NCI-H128 (cell line): ENCODE results near the gene ANKRD40.

ENCODE experiments used
- DNase-seq: peaks from one replicate; lab custom pipeline; 2025; ENCODE audit not compliant: unreplicated experiment; lab: John Stamatoyannopoulos, UW

Gene ANKRD40

GRCh38 chr17:50672071-50672470, 35.6 kb downstream of the ANKRD40 start:
- DNase-seq, result no peak

DNA sequence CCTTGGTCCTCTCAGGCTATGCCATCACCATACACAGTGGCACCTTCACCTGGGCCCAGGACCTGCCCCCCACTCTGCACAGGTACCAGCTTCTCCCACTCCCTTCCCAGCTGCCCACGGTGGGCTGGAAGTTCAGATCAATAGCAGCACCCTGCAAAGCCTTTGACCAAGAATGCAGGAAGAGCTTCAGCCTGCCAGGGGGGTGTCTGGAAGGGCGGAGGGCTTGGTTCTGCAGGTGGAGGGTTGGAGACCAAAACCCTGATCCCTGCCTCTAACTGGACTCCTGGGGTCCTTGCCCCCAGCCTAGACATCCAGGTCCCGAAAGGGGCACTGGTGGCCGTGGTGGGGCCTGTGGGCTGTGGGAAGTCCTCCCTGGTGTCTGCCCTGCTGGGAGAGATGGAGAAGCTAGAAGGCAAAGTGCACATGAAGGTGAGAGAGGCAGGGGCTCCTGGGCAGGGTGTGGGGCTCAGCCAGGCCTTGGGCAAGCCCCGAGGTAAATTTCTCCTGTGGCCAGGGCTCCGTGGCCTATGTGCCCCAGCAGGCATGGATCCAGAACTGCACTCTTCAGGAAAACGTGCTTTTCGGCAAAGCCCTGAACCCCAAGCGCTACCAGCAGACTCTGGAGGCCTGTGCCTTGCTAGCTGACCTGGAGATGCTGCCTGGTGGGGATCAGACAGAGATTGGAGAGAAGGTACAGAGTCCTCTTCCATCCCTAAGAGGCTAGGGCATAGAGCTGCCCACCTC, 38.7 kb downstream of the ANKRD40 start:
- no peak for DNase-seq

DNA sequence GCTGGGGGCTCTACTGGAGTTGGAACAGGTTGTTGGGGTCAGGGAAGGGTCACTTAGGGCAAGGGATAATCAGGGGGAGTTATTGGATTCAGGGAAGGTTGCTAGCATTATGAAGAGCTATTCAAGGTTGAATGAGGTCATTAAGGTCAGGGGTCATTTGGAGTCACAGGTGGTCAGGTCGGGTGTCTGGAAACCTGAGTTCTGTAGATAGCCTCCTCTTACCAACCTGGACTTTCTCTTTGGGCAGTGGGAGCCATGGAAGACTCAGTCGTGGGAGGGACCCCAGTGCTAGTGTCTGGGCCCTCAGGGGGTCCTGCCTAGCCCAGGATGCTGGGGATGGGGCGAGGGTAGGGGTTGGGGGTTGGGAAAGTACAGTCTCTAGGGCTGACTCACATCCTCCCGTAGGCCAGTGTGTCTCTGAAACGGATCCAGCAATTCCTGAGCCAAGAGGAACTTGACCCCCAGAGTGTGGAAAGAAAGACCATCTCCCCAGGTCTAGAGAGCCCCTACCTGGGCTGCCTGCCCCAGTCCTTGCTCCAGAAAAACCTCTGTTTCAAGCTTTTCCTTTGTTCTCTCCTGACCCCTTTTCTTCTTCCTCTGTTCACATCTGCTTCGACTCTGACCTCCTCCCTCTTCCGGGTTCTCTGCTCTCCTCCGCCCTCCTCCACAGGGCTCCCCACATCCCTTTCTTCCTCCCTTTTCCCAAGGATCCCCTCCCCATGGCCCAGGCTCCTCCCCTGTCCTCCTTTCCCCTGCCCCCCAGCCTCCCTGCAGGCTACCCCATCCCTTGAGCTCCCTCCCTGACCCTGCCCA, 39.5 kb downstream of the ANKRD40 start:
- no peak for DNase-seq

DNA sequence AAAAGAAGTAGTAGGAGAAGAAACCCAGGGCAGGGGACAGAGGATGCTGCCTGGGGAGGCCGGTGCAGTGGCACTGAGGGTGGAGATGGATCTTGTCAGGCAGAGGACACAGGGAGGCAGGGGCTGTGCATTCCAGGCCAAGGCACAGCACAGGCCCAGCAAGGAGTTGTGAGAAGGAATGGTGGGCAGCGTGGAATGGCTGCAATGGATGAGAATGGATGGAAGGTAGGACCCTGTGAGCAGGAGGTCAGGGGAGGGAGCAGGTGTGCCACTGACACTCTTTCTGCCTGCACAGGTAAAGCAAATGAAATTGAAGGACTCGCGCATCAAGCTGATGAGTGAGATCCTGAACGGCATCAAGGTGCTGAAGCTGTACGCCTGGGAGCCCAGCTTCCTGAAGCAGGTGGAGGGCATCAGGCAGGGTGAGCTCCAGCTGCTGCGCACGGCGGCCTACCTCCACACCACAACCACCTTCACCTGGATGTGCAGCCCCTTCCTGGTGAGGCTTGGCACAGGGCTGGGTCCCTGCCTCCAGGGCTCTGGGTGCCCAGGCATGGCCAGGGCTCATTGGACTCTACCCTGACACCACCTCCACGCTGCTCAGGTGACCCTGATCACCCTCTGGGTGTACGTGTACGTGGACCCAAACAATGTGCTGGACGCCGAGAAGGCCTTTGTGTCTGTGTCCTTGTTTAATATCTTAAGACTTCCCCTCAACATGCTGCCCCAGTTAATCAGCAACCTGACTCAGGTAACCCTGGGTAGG, 40.3 kb downstream of the ANKRD40 start:
- no peak for DNase-seq

DNA sequence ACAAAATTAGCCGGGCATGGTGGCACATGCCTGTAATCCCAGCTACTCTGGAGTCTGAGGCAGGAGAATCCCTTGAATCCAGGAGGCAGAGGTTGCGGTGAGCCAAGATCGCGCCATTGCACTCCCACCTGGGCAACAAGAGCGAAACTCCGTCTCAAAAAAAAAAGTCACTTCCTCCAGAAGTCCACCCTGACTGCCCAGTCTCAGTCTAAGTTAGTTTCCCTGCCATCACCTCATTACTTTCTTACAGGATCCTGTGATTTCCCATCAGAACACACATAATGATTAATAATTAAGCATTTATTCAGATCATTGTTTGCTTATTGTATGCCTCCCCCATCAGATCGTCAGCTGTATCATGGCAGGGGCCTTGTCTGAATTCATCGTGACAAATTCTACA, 41.4 kb downstream of the ANKRD40 start:
- DNase-seq, result no peak

- DNase-seq, result no peak
These were observed 41.9 kb downstream of the ANKRD40 start for GRCh38 chr17:50665838-50666237.

DNA sequence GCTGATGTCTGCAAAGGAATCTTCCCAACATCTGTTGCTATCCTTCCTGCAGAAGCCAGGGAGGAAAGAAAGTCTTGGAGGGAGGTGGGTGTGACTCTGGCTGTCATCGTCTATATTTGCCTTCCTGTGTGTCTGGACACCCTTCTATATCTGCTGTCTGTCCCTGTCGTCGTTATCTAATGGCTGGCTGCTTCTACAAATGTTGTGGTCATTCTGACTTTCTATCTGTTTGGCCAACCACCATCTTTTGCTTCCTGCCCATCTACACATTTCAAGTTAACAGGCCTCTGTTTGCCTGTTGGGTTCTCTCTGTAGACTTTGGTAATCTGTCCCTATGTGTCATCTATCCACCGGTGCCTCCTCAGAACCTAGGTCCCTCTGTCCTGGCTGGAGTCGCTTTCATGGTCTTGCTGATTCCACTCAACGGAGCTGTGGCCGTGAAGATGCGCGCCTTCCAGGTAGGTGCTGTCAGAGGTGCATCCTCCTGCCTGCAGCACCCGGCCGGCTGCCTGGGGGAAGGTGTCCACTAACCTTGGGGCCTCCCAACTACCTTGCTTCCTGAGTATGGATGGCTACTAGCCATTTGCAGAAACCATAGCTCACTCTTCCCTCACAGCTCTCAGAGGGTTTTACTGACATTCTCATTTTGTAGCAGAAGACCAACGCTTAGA, 42.8 kb downstream of the ANKRD40 start:
- no peak for DNase-seq

DNA sequence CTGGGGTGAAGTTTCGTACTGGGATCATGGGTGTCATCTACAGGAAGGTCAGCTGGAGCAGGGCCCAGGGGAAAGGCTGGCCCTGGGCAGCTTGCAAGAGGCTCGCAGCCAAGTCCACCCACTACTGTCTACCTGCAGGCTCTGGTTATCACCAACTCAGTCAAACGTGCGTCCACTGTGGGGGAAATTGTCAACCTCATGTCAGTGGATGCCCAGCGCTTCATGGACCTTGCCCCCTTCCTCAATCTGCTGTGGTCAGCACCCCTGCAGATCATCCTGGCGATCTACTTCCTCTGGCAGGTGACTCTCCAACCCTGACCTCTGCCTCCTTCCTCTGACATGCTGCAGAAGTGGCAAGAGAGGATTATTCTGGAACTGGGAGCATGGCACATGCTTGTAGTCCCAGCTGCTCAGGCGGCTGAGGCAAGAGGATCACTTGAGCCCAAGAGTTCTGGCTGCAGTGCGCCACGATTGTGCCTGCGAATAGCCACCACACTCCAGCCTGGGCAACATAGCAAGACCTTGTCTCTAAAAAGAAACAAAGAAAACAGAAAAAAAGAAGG, 43.8 kb downstream of the ANKRD40 start:
- DNase-seq, result no peak

DNA sequence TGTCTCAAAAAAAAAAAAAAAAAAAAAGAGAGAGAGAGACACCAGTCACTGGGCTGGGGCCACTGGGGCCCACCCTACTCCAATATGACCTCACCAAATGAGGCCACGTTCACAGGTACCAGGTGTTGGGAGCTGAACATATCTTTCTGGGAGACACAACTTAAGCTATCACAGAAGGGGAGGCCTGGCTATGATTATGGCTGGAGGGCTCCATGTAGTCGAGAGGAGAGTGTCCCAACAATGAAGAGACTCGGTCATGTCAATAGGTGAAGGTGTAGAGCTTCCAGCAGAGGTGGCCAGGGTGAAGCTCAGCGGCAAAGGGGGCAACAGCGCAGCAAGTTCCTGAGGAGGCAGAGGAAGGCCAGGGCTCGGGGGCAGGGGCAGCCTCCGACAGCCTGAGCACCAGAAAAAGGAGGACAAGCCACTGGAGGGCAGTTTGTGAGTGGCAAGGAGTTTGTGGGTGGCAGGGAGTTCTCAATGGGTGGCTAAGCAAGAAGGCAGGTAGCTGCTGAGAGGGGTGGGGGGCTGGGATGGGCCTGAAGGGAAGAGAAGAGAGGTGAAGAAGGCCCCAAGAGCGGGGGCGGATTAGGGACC, 45.0 kb downstream of the ANKRD40 start:
- DNase-seq, result no peak

- no peak for DNase-seq
These were observed 45.8 kb downstream of the ANKRD40 start for GRCh38 chr17:50661795-50662391.

- DNase-seq, result no peak
These were observed 46.4 kb downstream of the ANKRD40 start for GRCh38 chr17:50661348-50661747.

DNA sequence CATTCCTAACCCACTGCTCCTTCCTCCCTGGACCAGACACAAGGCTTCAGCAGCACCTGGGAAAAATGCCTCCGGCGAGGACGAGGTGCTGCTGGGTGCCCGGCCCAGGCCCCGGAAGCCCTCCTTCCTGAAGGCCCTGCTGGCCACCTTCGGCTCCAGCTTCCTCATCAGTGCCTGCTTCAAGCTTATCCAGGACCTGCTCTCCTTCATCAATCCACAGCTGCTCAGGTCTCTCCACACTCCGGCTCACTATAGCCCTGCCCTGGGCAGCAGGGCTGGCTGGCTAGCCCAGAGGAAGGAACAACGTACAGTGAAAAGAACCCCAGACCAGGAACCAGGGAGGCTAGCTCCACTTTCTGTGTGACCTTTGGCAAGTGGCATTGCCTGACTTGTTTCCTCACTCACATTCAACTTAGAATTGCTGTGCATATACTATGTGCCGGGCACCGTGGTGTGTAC, 46.8 kb downstream of the ANKRD40 start:
- no peak for DNase-seq

GRCh38 chr17:50660042-50660886, 47.5 kb downstream of the ANKRD40 start:
- DNase-seq, result no peak

- DNase-seq, result no peak
These were observed 48.5 kb downstream of the ANKRD40 start for GRCh38 chr17:50659179-50659578.

- DNase-seq, result no peak
These were observed 49.1 kb downstream of the ANKRD40 start for GRCh38 chr17:50658616-50659015.

GRCh38 chr17:50657627-50658026, 50.1 kb downstream of the ANKRD40 start:
- DNase-seq, result no peak

DNA sequence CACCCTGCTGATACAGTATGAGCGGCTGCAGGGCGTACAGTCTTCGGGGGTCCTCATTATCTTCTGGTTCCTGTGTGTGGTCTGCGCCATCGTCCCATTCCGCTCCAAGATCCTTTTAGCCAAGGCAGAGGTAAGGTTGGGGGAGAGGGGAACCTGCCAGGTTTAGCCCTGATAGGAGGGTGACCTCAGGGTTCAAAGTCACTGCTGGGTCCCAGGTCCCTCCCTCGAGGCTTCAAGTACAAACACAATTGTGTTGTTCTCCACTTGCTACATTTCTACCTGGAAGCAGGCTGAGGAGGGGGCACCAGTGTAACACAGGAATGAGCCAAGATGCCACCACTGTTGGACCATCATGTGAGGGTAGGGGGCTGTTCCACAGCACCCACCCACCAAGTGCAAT, 50.7 kb downstream of the ANKRD40 start:
- DNase-seq, result no peak

DNA sequence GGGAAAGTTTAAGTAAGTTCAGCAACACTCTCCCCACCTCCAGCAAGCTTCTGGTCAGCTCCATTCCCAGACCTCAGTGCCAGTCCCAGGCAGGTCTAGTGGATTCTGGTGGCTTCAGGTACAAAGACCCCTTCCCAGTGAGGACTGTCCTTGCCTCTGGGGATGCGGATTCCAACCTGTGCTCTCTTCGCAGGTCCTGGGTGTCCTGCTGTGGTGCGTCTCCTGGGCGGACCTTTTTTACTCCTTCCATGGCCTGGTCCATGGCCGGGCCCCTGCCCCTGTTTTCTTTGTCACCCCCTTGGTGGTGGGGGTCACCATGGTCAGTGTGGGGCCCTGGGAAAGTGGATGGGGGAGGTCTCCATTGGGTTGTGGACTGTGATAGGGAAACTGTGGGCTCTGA, 51.2 kb downstream of the ANKRD40 start:
- no peak for DNase-seq

DNA sequence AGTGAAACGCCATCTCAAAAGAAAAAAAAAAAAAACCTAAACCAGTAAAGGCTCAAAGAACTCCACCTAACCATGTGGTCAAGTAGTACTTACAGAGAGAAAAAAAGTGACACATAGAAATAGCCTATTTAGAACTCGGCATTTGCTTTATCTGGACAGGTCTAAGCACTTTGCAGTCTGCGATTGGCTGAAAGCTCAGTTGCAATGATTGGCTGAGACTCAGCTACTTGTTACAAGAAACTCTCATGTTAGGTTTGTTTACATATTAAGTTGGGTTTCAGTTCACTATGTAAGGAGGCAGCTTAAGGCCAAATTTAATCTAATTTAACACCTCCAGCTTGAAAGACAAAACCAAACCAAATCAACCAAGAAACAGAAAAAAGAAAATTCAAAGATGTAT, 54.0 kb downstream of the ANKRD40 start:
- no peak for DNase-seq
